ENCODE results near the gene NPM1.

GRCh38 chr5:171444582-171444981 lies 56.9 kb downstream of the NPM1 start:
- TF ChIP-seq CTCF (IDR thresholded peaks at IDR 0.05) (no peak), ZFX (IDR thresholded peaks at IDR 0.05; ENCODE audit: borderline replicate concordance) (no peak)
